ENCODE measurements around the gene OTUB1.
"Not testable (repeated sequence)": the region's sequence is repeated elsewhere in the genome, so short reads cannot be mapped to it uniquely, and the experiment has no call there.

OTUB1 gene

DNA sequence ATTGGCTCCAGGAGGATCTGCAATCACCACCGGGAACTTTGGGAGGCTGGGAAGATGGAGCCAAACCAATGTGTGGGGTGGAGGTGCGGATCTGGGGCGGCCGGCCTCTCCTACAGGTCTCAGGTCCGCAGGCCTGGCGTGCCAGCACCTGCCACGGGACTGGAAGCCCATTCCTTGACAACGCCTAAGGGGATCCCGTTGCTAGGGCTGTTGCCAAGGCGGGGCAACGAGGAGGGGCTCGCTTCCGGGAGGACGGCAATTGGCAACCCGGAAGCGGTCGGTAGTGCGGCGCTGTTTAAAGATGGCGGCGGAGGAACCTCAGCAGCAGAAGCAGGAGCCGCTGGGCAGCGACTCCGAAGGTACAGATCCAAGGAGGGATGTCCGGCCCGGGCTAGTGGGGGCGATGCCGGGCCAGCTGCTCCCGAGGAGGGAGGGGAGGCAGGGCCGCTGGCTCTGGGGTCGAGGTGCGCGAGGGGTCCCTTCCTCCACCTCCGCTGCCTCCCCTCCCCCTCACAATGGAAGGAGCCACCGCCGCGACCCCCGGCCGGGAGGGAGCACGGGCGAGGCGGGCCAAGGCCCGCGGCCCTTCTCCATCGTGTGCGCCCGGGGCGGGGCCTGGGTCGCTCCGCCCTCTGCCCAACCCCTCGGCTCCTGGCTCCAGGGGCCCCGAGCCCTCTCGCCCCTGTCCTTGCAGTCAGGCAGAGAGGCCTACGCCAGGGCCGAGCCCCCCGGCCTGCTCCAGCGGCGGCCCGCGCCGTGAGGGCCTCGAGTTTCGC is at the start of gene OTUB1:
Gene OTUB1, plus strand, starts transcription at position 283 of the 776 bp plus-strand sequence. Its CDS starts 19 bp downstream, at position 302.
- DNase-seq, result peak; percentile 94

DNA sequence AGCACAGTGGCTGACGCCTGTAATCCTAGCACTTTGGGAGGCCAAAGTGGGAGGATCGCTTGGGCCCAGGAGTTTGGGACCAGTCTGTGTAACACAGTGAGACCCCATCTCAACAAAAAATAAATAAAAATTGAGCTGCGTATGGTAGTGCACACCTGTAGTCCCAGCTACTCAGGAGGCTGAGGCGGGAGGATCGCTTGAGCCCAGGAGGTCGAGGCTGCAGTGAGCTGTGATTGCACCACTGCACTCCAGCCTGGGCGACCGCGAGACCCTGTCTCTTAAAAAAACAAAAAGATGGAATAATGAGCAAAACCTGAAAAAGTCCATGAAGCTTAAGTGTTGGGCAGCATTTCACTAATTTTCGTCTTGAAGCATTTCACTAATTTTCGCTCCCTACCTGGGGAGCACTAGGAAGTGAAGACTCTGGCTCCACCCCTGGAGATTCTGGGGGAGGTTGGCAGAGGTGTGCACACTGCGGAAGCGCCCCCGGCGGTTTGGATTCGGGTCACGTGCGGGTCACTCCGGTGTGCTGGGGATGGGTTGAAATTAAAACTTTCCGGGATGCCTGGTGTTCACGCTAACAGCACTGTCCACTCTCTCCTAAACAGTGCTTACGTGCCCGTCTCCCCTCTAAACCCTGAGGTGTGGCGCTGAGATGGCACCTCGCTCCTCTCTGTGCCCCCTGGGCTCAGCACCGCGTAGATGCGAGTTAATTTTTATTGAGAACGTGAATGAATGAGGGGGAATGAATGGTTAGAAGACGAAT is 48.3 kb upstream of the OTUB1 start:
- DNase-seq, result peak; percentile 72

GRCh38 chr11:63938479-63939396 is 47.5 kb upstream of the OTUB1 start, which contains the start of gene NAA40:
Gene NAA40 (plus strand): TSS chr11:63939002. CDS start chr11:63939097, 95 bp downstream.
- DNase-seq, result peak; percentile 96

DNA sequence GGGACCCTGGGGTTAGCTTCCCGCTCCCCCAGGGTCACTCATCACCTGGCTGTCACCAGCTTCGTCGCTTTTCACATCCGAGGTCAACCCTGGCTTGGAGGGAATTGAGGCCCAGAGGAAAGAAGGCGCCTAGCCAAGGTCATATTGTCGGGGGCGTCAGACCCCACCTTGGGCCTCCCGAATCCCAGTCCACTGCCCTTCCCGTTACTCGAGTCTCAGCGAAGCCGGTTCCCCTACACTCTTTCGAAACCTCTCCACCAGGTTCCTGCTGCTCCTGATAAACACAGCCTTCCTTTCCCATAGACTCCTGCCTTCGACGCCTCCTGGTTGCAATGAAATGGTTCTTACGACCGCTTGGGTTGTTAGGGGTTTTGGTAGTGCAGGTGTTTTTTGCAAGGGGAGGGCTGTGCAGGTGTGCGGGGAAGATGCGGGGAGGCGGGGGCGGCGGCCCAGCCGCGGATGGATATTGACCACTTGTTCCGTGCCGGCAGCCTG is 46.8 kb upstream of the OTUB1 start:
- DNase-seq, result peak; percentile 33

- DNase-seq, result no peak
Measured at GRCh38 chr11:63940786-63941185, 45.5 kb upstream of the OTUB1 start.

DNA sequence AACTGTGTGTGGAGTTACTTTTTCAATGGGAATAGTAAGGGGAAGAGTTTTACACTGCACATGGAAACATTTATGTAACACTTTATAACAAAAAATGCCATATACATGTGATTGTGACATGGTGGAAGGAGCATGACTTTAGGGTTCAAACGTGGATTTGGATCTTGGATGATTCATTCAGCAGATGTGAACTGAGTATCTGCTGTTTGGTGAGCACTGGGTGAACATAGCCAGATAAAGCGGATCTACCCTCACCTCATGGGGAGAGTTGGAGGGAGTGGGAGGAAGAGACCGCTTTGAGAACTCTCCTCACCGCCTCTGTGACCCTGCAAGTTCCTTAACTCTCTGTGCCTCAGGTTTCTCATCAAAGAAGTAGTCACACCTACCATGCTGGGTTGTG is 44.3 kb upstream of the OTUB1 start:
- no peak for DNase-seq

- no peak for DNase-seq
Measured at GRCh38 chr11:63942803-63943202, 43.4 kb upstream of the OTUB1 start.

GRCh38 chr11:63944987-63945386 is 41.3 kb upstream of the OTUB1 start:
- DNase-seq, result no peak

DNA sequence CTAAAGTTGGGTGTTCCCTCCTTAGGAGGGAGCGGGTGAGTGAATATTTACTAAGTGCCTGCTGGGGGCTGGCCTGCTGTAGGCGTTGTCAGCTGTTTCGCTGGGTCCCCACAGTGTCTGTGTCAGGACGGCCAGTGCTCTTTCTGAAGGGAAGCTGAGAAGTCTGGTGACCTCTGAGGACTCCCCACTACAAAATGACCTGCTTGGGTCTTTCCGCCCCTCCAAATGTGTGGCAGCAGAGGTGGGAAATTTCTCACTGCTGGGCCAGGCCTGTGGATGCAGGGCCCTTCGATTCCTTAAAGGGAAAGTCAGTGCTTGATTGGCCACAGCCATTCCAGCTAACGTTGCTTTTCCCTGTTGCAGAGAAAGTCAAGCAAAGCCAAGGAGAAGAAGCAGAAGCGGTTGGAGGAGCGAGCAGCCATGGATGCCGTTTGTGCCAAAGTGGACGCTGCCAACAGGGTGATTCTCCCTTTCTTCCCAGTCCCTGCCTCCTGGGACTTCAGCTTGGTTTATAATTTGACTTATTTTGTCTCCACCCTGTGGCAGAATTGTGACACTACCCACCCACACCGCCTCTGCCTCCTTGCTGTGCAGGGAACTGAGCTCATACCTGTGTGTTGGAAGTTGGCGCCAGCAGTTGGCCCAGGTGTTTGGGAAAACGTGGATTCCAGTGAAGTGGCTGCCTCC is 40.6 kb upstream of the OTUB1 start:
- DNase-seq, result peak; percentile 51

- no peak for DNase-seq
Measured at GRCh38 chr11:63951779-63952536, 34.3 kb upstream of the OTUB1 start.

- no peak for DNase-seq
Measured at GRCh38 chr11:63952570-63952969, 33.7 kb upstream of the OTUB1 start.

DNA sequence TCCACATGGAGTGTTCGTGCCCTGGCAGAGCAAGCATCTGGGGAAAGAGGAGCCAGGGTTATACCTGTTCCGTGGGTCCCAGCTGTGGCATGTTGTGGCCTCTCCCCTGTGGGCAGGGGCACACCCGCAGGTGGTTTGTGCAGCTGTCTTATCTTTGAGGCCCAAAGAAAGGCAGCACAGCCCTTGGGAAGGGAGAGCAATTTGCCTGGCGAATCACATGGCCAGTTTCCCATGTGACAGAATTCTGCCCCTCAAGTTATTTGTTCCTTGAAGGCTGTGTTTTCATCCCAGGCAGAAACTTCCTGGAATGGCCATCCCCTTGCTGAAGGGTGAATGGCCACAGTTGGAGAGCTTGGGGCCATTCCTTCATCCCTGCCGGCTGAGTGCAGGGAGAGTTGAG is 28.2 kb upstream of the OTUB1 start:
- DNase-seq, result no peak

DNA sequence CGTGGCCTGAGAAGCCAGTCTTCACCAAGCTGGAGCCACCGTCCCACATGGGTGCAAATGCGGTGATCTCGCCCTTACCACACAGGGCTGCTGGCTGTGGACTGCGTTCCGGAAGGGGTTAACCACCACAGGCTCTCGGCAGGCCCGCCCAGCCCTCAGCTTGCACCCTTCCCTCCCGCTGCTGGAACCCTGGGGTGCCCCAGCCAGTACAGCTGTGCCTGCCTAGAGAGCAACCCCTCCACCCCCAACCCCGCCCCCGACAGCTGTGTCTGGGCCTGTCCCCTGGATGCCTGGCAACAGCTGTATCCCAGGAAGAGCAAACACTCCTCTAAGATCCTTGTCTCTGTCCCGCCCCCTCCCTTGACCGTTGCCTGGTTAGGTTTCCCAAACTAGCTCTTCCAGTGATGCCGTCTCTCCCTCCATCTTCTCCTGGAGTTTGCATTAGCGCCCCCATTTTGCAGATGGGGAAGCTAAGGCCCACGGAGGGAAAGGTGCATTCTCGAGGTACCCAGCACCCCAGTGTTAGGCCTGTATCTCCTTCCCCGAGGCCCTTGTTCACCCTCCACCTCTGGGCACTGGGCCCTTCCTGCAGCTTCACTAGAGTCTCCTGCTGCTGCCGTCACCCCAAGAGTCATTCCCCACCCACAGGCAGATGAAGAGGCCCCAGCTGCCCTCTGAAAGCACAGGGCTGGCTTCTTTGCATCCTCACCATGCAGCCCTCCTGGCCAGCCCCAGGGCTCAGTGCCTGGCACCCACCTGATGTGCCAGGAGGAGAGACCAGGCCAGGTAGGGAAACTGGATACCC is 24.4 kb upstream of the OTUB1 start:
- peak; percentile 56 for DNase-seq

GRCh38 chr11:63963895-63964294 is 22.3 kb upstream of the OTUB1 start:
- DNase-seq, result not testable (repeated sequence)

DNA sequence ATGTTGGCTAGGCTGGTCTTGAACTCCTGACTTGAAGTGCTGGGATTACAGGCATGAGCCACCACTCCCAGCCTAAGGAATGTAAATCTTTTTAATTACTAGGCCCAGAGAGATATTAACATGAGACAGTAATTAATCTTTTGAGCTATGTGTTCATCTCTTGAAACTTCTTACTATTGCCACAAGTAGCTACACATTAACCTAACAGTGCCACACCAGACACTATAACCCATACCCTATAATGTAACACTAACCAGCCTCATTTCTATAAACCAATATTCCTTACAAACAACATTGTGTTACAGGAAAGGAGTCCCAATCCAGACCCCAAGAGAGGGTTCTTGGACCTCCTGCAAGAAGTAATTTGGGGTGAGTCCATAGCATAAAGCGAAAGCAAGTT is 19.8 kb upstream of the OTUB1 start:
- DNase-seq, result no peak

DNA sequence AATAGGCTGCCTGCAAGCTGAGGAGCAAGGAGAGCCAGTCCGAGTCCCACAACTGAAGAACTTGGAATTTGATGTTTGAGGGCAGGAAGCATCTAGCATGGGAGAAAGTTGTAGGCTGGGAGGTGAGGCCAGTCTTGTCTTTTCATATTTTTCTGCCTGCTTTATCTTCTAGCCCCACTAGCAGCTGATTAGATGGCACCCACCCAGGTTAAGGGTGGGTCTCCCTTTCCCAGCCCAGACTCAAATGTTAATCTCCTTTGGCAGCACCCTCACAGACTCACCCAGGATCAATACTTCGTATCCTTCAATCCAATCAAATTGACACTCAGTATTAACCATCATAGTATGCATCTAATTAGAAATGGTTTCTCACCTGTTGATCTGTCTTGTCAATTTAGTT is 16.8 kb upstream of the OTUB1 start:
- DNase-seq, result no peak

GRCh38 chr11:63970902-63971301 is 15.3 kb upstream of the OTUB1 start:
- DNase-seq, result no peak

- DNase-seq, result not testable (repeated sequence)
Measured at GRCh38 chr11:63973912-63974258, 12.4 kb upstream of the OTUB1 start.

GRCh38 chr11:63974259-63975143 is 11.7 kb upstream of the OTUB1 start, which contains the start of gene COX8A:
Gene COX8A (plus strand): TSS chr11:63974620. CDS start chr11:63974681, 61 bp downstream.
- DNase-seq, result peak; percentile 99
